Hair follicle dermal papilla cell (primary cell): Measurements from ENCODE around the gene PLEKHH2. TPM values are rescaled to one million over a fixed set of nuclear protein-coding genes. Genes with fewer than 3 reads are reported as not detected.

Experiments
- small RNA-seq: library from RNA; depleted of rRNA; stranded (forward); fragments of <200 nt; gene quantifications from one replicate; pipeline ENCODE3, GENCODE V24; 2012
- total RNA-seq: library from RNA; depleted of rRNA; stranded (reverse); fragments of >200 nt; gene quantifications from 2 replicates; pipeline ENCODE4 v1.2.3, GENCODE V29; 2012

Gene PLEKHH2
- total RNA-seq, result 5.6 and 11.4 TPM in 2 replicates

DNA sequence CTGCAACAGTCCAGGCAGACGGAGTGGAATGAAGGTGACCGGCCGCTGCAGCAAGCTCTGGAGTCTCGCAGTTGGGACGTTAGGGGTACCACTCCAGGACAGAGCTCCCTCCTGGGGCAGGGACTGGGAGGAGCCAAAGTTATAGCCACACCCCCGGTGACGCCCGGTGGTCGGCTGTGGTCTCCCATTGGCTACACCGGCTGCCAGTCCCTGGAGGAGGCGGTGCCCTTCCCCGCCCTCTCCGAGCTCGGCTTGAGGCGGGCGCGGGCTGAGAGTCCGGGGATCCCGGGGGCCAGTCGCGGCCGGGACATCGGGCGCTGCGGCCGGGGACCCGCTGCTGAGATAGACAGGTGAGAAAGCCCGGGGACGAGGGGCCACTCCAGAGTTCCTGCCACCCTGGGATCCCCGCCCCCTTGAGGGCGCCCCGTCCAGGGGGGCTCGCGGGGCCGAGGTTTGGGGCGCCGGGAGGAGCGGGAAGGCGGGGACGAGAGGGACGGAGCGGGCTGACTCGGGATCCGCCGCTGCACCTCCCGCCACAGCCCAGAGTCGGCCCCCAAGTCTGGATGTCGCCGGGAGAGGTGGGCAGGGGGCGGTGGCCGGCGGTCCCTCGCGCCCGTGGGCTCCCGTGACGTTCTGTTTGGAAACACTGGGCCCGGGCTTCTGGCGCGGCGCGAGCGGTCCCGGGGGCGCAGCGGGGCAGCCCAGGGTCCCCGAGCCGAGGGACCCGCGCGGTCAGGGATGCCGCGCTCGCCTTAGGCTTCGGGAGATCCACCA, at the start of gene PLEKHH2:
TSS of gene PLEKHH2 (plus strand) at position 231 of the 774 bp plus-strand sequence. CDS start 7,414 bp downstream, outside the sequence.

GRCh38 chr2:43595603-43596412, 41.3 kb upstream of the PLEKHH2 start, which contains the start of gene THADA:
TSS of gene THADA (minus strand) at chr2:43596038. CDS start at chr2:43592392, 3,646 bp downstream.

DNA sequence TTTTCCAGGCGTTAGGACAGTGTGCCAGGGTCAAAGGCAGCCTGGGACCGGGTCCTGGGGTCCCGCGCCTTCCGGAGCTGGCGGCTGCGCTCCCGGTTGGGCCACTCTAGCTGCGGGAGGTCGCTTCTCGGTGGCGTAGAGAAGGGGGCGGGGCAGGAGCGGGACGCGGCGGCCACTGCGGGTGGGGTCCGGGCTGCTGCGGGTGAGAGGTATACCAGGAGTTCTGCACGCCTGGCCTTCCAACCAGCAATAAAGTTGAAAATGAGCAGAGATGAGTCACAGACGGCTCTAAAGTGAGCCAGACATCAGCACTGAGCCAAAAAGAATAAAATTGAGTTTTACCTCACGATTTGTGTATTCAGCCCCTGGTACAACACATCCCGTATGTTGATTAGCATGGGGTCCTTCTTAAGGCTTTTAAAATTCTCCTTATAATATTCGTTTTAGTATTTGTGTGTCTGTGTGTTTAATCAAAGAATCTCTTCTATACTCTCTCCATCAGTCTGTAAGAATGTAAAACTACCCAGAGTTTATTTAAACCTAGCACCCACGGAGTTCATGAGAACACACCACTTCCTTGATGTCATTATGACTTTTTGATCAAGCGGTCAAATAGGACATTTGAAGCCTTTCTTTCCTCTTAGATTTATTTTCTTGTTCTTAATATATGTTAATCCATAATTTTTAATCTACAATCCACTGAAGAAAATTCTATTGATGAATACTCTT, 39.4 kb downstream of the PLEKHH2 start, which contains the start of gene C1GALT1C1L:
TSS of gene C1GALT1C1L (minus strand) at position 108 of the 729 bp plus-strand sequence. CDS start at position 1, 107 bp downstream.

DNA sequence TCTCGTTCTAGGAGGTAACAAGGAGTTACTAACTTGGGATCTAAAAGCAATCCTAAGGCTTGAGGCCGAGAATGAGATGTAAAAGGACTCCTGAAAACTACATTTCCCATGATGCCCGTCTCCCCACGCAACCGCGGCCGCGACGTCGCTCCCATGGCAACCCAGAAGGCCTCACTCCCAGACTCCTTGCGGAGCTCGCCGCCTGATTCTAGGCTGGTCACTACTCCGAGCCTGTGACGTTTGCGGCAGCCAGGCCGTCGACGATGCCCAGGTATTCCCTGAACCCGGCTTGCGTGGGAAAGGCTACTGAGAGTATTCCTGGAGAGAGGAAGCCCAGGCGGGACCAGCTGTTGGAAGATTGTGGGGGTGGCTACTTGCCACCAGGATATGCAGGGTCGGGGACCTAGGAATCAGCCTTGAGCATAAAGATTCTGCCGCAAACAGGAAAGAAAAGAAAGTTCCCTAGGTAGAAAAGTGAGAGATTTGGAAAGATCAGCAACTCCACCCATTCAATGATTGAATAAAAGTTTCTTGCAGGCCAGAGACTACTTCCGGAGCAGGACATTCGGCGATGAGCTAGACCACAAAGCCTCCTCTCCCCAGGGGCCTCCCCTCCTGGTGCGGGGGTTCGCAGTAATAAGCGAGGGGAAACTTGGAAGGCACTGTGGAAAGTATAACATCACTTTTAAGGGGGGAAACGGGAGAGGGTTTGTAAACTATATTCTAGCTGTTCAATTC, 137.0 kb downstream of the PLEKHH2 start, which contains the start of gene DYNC2LI1:
TSS of gene DYNC2LI1 (plus strand) at position 164 of the 738 bp plus-strand sequence. CDS start at position 264, 100 bp downstream.

Small RNA genes within 50 kb of the gene (small RNA-seq; reads per million reads assigned to genes)
- gene RF00019 (not detected), gene RN7SKP66 (not detected)

Other genes with a start within 250 kb of the PLEKHH2 start
- gene THADA, start 41.2 kb upstream of the PLEKHH2 start, total RNA-seq, result 21.3 and 28.9 TPM in 2 replicates
- 0.16 and 0.97 TPM in 2 replicates for gene C1GALT1C1L, start 39.2 kb downstream of the PLEKHH2 start, total RNA-seq
- gene DYNC2LI1, start 136.8 kb downstream of the PLEKHH2 start, total RNA-seq, result 19.0 and 19.9 TPM in 2 replicates
- not detected in 2 replicates for gene ABCG5, start 201.6 kb downstream of the PLEKHH2 start, total RNA-seq
- not detected in 2 replicates for gene ABCG8, start 201.7 kb downstream of the PLEKHH2 start, total RNA-seq